Measurements from ENCODE around the gene FGFRL1.

The FGFRL1 gene

GRCh38 chr4:1002131-1002630 is 9.2 kb upstream of the FGFRL1 start:
- H3K36me3 ChIP-seq (ENCODE audit: control insufficient read depth, insufficient read depth, low read length): no peaks in the 10 kb centered on the region; the same call in 1 of the 2 replicates
- no peak for DNase-seq (ENCODE audit: low read depth, low spot score)
- no peak overlapping the region for H3K27ac ChIP-seq (ENCODE audit: low read length)
- H3K27me3 ChIP-seq (ENCODE audit: control insufficient read depth, insufficient read depth, low read length): peaks cover 48% of the 10 kb centered on the region; the same call in 1 of the 2 replicates
- H3K9me3 ChIP-seq (ENCODE audit: control insufficient read depth, insufficient read depth, low read length): no peaks in the 10 kb centered on the region
- WGBS (ENCODE audit: insufficient coverage, insufficient read length): no CpG with 5 or more reads among the region's 54 CpGs
- H3K4me1 ChIP-seq (ENCODE audit: control insufficient read depth, insufficient read depth, low read length): peaks cover 6% of the 10 kb centered on the region
- peak overlapping the region; percentile 10; the same call in 1 of the 2 replicates for H3K4me3 ChIP-seq (ENCODE audit: low read length)

- no CpG with 5 or more reads among the region's 75 CpGs for WGBS (ENCODE audit: insufficient coverage, insufficient read length)
- Histone ChIP-seq H3K36me3 (ENCODE audit: control insufficient read depth, insufficient read depth, low read length) (no peaks in the 10 kb centered on the region; the same call in 1 of the 2 replicates), H3K27me3 (ENCODE audit: control insufficient read depth, insufficient read depth, low read length) (peaks cover 48% of the 10 kb centered on the region; the same call in 1 of the 2 replicates), H3K4me3 (ENCODE audit: low read length) (peak overlapping the region; percentile 21; the same call in 1 of the 2 replicates), H3K27ac (ENCODE audit: low read length) (no peak overlapping the region), H3K9me3 (ENCODE audit: control insufficient read depth, insufficient read depth, low read length) (no peaks in the 10 kb centered on the region), H3K4me1 (ENCODE audit: control insufficient read depth, insufficient read depth, low read length) (peaks cover 6% of the 10 kb centered on the region)
- no peak for DNase-seq (ENCODE audit: low read depth, low spot score)
These were observed 8.7 kb upstream of the FGFRL1 start for GRCh38 chr4:1002631-1003251.

- H3K4me3 ChIP-seq (ENCODE audit: low read length): peak overlapping the region; percentile 21; the same call in 1 of the 2 replicates
- H3K27ac ChIP-seq (ENCODE audit: low read length): no peak overlapping the region
- DNase-seq (ENCODE audit: low read depth, low spot score): no peak
- H3K9me3 ChIP-seq (ENCODE audit: control insufficient read depth, insufficient read depth, low read length): no peaks in the 10 kb centered on the region
- peaks cover 45% of the 10 kb centered on the region for H3K27me3 ChIP-seq (ENCODE audit: control insufficient read depth, insufficient read depth, low read length)
- WGBS (ENCODE audit: insufficient coverage, insufficient read length): no CpG with 5 or more reads among the region's 63 CpGs
- peaks cover 6% of the 10 kb centered on the region for H3K4me1 ChIP-seq (ENCODE audit: control insufficient read depth, insufficient read depth, low read length)
- H3K36me3 ChIP-seq (ENCODE audit: control insufficient read depth, insufficient read depth, low read length): no peaks in the 10 kb centered on the region; the same call in 1 of the 2 replicates
These were observed 8.0 kb upstream of the FGFRL1 start for GRCh38 chr4:1003271-1004070.

GRCh38 chr4:1004071-1004418 is 7.4 kb upstream of the FGFRL1 start:
- Histone ChIP-seq H3K27me3 (ENCODE audit: control insufficient read depth, insufficient read depth, low read length) (peaks cover 50% of the 10 kb centered on the region), H3K4me3 (ENCODE audit: low read length) (no peak overlapping the region), H3K4me1 (ENCODE audit: control insufficient read depth, insufficient read depth, low read length) (peaks cover 6% of the 10 kb centered on the region), H3K36me3 (ENCODE audit: control insufficient read depth, insufficient read depth, low read length) (no peaks in the 10 kb centered on the region; the same call in 1 of the 2 replicates), H3K9me3 (ENCODE audit: control insufficient read depth, insufficient read depth, low read length) (no peaks in the 10 kb centered on the region), H3K27ac (ENCODE audit: low read length) (no peak overlapping the region)
- no peak for DNase-seq (ENCODE audit: low read depth, low spot score)
- WGBS (ENCODE audit: insufficient coverage, insufficient read length): no CpG with 5 or more reads among the region's 13 CpGs

- Histone ChIP-seq H3K27me3 (ENCODE audit: control insufficient read depth, insufficient read depth, low read length) (peaks cover 48% of the 10 kb centered on the region), H3K4me3 (ENCODE audit: low read length) (no peak overlapping the region), H3K4me1 (ENCODE audit: control insufficient read depth, insufficient read depth, low read length) (peaks cover 7% of the 10 kb centered on the region), H3K27ac (ENCODE audit: low read length) (no peak overlapping the region), H3K36me3 (ENCODE audit: control insufficient read depth, insufficient read depth, low read length) (no peaks in the 10 kb centered on the region; the same call in 1 of the 2 replicates), H3K9me3 (ENCODE audit: control insufficient read depth, insufficient read depth, low read length) (no peaks in the 10 kb centered on the region)
- no peak for DNase-seq (ENCODE audit: low read depth, low spot score)
- WGBS (ENCODE audit: insufficient coverage, insufficient read length): no CpG with 5 or more reads among the region's 25 CpGs
These were observed 6.6 kb upstream of the FGFRL1 start for GRCh38 chr4:1004557-1005485.

- H3K27me3 ChIP-seq (ENCODE audit: control insufficient read depth, insufficient read depth, low read length): peaks cover 47% of the 10 kb centered on the region
These were observed 4.6 kb upstream of the FGFRL1 start for GRCh38 chr4:1006856-1007255.

GRCh38 chr4:1008840-1009541 is 2.4 kb upstream of the FGFRL1 start:
- peaks cover 5% of the 10 kb centered on the region; the same call in 1 of the 2 replicates for H3K4me1 ChIP-seq (ENCODE audit: control insufficient read depth, insufficient read depth, low read length)
- no peaks in the 10 kb centered on the region for H3K9me3 ChIP-seq (ENCODE audit: control insufficient read depth, insufficient read depth, low read length)
- no peak overlapping the region for H3K27ac ChIP-seq (ENCODE audit: low read length)
- peaks cover 29% of the 10 kb centered on the region for H3K27me3 ChIP-seq (ENCODE audit: control insufficient read depth, insufficient read depth, low read length)
- DNase-seq (ENCODE audit: low read depth, low spot score): no peak
- H3K36me3 ChIP-seq (ENCODE audit: control insufficient read depth, insufficient read depth, low read length): no peaks in the 10 kb centered on the region
- H3K4me3 ChIP-seq (ENCODE audit: low read length): peak overlapping the region; percentile 49; the same call in 1 of the 2 replicates
- WGBS (ENCODE audit: insufficient coverage, insufficient read length): no CpG with 5 or more reads among the region's 36 CpGs

More at GRCh38 chr4:1006856-1007255, 4.6 kb upstream of the FGFRL1 start:
- no peak overlapping the region for H3K4me3 ChIP-seq (ENCODE audit: low read length)
- H3K27ac ChIP-seq (ENCODE audit: low read length): no peak overlapping the region
- no peaks in the 10 kb centered on the region for H3K9me3 ChIP-seq (ENCODE audit: control insufficient read depth, insufficient read depth, low read length)
- no CpG with 5 or more reads among the region's 5 CpGs for WGBS (ENCODE audit: insufficient coverage, insufficient read length)
- no peaks in the 10 kb centered on the region; the same call in 1 of the 2 replicates for H3K36me3 ChIP-seq (ENCODE audit: control insufficient read depth, insufficient read depth, low read length)
- peaks cover 11% of the 10 kb centered on the region for H3K4me1 ChIP-seq (ENCODE audit: control insufficient read depth, insufficient read depth, low read length)
- DNase-seq (ENCODE audit: low read depth, low spot score): no peak

- DNase-seq (ENCODE audit: low read depth, low spot score): no peak
- H3K4me1 ChIP-seq (ENCODE audit: control insufficient read depth, insufficient read depth, low read length): peaks cover 5% of the 10 kb centered on the region; the same call in 1 of the 2 replicates
- WGBS (ENCODE audit: insufficient coverage, insufficient read length): no CpG with 5 or more reads among the region's 109 CpGs
- no peaks in the 10 kb centered on the region for H3K36me3 ChIP-seq (ENCODE audit: control insufficient read depth, insufficient read depth, low read length)
- peaks cover 26% of the 10 kb centered on the region for H3K27me3 ChIP-seq (ENCODE audit: control insufficient read depth, insufficient read depth, low read length)
- H3K9me3 ChIP-seq (ENCODE audit: control insufficient read depth, insufficient read depth, low read length): no peaks in the 10 kb centered on the region
- peak overlapping the region; percentile 56; the same call in 1 of the 2 replicates for H3K4me3 ChIP-seq (ENCODE audit: low read length)
- no peak overlapping the region for H3K27ac ChIP-seq (ENCODE audit: low read length)
These were observed 1.7 kb upstream of the FGFRL1 start for GRCh38 chr4:1009542-1010394.
